ENCODE results near the gene AOPEP.

- no peak for TF ChIP-seq POLR2AphosphoS5 (IDR thresholded peaks at IDR 0.05; ENCODE audit: low read depth, low read length)
- no peak for TF ChIP-seq POLR2A (IDR thresholded peaks at IDR 0.05; ENCODE audit: low read depth, low read length)
Measured at GRCh38 chr9:95087659-95088242, 361.3 kb downstream of the AOPEP start.

All from GM12891 (cell line).